Inferior parietal cortex (tissue), 1 donor: ENCODE data around the gene KCNIP2.

Experiments used
- DNase-seq: peaks from one replicate; pipeline ENCODE4 v3.0.0-alpha.2; 2016; ENCODE audit errors: extremely low spot score

The KCNIP2 gene

DNA sequence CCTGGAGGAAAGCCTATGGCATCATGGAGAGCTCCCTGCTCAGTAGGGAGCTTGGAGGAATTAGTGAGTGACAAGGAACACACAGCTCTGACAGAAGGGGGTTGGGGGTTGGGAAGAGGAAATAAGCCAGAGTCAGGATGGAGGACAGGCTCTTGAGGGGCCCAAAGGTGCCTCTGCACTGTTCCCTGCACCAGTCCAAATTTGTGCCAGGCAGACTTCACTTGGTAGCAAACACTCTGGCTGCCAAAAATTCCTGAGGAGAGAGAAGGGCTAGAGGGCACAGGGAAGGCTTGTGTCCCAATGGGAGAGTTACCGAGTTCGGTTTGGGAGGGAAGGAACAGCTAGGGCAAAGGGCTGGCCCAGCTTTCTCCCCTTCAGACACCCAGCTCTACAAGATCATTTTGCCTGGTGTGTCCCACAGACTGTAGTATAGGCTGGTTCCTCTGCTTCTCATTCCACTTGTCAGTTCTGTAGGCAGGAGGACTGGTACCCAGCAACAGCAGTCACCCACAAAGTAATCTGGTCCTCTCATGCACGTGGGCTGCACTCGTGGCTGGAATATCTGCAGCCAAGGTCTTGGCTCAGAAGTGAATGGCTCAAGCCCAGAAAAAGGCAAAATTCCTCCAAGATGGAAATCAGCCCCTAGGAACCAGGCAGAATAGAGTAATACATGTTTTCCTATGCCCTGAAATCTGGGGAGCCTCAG lies 8.0 kb upstream of the KCNIP2 start:
- DNase-seq = no peak

DNA sequence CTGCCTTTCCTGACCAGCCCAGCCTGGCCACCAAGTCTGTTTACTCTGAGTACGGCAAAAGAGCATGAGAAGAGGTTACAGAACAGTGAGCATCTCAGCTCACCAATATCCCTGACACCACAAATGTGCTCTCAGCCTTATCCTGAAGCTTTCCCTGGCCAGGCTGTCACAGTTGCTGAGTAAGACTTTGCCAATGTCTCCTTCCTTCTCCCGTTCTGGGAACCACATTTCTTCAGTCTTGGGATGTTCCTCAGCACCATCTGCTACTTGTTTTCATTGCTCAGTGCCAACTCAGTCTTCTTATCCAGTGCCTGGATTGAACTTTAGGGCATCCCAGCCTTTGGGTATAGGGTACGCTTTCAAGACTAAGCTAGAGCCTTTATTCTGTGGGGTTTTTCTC lies 7.1 kb upstream of the KCNIP2 start:
- no peak for DNase-seq

DNA sequence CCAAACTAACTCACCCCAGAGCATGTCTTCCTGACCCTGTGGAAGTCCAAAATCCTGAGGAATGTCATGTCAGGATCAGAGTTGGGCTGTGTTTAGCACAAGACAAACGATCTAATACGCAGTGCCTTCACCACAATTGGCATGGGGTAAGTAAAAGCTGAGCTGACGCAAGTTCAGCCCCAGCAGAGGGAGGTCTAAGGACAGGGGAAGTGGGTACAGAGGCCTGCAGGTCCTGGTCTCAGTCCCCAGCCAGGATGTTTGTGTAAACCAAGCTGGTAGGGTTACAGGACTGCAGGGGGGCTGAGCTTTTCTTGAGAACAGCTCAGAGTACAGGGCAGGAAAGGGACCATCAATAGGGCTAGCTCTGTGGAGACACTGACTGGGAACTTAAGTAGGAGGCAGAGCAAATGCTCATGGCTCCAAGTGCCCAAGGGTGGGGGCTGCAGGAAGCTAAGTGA lies 5.3 kb upstream of the KCNIP2 start:
- no peak for DNase-seq

DNA sequence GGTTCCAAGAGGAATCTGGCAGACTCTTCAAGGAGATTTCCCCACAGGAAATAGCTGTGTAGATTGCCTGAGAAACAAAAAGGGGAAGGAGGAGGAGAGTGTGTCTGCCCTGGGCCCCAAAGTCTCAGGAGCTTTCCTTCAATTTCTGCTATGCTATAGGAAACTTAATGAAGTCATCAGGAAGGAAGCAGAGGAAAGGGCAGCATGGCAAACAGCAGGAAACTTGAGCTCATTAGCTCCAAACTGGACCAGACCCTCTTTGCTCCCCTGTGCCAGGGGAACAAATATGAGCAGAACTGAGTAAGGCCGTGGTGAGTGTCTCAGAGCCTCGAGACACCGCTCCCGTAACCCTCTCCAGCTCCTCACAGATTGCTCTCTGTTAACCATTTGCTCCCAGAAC lies 4.8 kb upstream of the KCNIP2 start:
- DNase-seq = no peak

DNA sequence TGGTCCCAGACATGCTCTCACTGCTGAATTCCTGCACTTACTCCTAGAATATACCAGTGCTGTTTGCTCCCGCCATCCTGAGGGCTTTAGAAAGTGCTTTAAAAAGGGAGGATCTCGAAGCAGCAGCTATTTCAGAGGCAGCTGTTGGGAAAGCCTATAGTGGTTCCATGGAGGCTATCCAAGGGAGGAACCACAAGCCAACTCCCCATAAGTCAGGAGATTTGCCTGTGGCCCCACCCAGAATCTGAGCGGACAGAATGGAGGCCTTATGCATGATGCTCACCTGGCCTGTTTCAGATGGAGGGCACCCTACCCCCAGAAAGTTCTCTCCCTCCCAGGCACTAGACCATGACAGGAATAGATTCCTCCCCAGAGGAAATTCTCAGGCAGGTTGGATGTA lies 2.3 kb upstream of the KCNIP2 start:
- DNase-seq = no peak

DNA sequence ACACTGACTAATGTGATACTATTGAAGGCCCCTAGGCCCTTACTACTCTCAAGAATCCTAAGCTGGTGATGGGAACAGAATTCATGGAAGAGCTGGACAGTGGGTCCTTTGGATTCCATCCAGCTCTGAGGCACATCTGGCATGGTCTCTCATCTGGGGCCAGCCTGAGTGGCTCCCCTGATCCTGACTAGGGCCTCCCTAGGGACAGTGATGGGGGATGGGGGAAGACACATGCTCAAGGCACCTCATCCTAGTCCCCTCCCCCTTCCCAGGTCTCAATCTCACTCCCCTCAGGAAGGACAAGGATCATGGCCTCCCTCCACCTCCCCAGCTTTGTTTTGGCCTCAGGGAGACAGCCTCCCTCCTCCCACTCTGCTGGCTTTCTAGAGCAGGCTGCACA lies 1.8 kb downstream of the KCNIP2 start:
- DNase-seq = no peak

DNA sequence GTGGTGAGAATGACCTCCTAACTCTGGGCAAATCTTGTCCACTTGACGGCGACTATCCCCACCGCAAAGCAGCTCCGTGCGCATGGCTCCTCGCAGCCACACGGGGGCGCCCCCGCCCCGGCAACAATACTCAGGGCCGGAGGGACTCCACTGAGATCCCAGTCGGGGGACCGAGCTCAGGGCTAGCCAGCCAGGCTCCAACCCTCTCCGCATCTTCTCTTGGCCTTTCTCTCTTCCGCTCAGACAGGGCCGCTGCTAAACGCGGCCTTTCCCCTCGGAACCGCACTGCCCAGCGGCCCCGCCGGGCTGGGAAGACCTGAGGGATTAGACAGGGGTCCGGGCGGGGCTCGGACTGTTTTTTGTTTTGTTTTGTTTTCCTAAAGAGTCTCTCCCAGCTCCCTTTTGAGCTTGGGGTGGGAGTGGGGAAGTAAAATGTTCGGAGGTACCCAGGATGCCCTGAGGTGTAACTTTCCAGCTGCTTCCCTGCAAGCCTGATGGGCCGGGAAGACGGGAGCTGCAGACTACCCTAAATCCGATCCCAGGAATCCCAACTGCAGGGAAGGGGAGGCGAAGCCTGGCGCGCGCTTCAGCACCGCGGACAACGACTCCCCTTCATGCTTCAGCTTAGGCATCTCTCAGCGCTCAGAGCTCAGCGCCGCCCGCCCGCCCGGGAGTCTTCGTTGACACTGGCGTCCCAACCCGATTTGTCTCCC lies 2.7 kb downstream of the KCNIP2 start:
- DNase-seq = peak; percentile 85

DNA sequence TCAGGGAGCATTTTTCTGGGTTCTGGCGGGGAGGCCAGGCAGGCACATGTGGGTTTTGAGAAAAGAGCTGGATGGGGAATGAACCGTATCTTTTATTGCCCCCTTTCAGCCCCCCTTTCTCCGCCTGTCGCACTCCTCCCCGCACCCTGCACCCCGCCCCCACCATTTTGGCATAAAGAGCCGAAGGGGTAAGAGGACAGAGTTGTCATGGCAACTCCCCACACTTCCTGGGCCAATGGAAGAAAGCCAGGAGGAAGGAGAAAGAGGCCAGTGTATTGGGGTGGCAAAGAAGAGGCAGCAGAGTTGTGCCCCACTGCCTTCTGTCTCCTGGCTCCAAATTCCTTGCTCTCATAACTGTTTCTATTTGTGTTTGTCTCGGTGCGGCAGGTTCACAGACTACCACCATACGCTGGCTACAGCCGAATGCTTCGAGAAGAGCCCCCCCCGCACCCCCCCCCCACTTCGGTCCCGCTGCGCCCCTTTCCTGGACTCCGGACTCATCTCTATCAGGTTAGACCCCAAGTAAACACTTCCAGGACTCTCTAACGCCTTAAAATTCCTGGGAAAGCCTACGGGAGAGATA lies 3.4 kb downstream of the KCNIP2 start:
- no peak for DNase-seq

DNA sequence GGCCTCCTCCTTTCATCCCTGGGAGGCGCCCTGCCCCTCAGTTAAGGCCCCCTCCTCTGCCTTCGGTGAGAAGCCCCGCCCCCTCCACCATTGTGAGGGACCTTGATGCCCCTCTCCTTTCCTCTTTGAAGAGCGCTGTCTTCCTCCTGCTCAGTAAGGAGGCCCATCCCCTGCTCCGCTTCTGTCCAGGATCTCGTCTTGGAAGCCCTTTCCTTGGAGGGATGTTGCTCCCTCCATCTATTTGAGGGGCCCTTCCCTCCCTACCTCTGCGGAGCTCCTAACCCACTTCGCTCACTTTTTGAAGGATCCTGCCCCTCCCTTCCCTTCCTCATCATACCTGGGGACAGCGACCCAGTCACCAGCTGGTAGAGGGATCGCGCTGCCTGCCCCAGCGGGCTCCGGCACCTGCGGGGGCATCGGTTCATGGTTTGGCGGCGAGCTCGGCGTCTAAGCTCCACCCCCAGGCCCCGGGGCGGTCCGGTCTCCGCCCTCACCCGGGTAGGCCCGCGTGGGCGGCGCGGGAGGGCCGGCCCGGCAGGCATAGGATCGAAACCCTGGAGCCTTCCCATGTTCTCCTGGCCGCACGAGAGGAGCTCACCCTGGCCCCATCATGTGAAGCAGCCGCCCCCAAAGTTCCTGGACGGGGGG lies 4.1 kb downstream of the KCNIP2 start:
- DNase-seq = no peak

DNA sequence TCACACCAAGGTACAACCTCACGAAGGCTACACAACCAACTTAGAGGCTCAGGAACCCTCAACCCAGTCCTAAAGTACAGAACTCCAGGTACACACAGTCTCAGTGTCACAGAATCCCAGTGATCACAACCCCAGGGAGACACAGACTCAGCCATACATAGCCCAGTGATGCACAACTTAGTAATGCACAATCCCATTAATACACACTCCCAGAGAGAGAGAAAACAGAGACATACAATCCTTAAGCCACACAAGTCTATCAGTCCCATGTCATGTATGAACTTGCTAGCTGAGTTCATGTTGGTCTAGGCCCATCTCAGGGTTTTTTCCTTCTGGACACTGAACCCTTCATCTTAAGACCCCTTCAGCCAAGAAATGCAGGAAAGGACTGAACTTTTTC lies 4.6 kb downstream of the KCNIP2 start:
- no peak for DNase-seq

DNA sequence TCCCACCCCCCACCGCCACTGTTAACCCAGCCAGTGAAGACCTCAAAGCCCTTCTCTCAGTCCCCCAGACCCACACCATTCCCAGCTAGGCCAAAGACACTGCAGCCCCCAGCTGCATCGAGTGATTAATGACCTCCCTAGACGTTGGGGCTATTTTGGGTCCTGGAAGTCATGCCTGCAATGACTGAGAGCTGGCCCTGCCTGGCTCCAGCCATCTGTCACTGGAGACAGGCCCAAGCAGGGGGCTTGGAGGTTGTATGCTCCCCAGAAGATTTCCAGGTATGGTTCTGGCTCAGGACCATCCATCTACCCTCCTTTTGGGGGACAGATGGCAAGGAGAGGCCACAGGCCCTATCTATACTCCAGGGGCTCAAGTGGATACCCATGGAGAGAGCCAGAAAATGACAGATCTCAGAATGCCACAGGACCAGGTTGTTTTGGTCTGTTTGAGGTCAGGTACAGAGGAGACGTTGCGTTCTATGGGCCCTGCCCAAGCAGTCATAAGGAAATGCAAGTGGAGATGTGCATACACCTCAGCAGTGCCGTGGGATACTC lies 5.1 kb downstream of the KCNIP2 start:
- no peak for DNase-seq

DNA sequence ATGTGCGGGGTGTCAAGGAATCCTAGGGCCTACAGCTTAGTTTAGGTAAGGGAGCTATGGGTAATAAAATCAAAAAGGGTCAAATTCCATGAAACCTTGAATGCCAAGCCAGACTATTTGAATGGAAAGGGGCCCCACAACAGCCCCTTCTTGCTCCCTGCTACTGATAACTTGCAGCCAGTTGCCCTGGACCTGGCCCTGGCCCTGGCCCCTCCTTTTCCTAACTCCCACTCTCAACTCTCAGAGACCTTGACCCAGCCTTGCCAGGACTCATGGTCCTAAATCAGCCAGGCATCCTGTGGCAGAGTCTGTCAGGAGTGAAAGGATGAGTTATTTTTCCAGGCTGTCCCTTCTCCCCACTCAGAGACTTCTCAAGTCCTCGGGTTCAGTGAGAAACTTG lies 5.9 kb downstream of the KCNIP2 start:
- DNase-seq = no peak

DNA sequence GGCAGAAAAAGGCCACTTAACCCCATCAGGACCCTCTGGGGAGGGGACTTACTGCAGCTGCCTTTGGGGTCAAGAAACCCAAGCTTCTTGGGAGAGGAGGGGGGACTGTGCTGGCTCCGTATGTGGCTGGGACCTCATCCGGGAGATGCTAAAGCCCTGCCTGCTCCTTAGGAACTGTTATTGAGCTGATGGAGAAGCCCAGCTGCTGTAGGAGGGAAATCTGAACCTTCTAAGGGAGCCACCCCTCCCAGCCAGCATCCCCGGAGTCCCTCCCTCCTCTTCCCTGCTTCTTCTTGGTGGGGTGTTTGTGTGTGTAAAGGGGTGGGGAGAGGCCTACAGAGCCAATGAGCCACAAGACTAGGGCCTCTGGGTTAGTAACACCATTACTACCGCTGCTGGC lies 8.2 kb downstream of the KCNIP2 start:
- no peak for DNase-seq

DNA sequence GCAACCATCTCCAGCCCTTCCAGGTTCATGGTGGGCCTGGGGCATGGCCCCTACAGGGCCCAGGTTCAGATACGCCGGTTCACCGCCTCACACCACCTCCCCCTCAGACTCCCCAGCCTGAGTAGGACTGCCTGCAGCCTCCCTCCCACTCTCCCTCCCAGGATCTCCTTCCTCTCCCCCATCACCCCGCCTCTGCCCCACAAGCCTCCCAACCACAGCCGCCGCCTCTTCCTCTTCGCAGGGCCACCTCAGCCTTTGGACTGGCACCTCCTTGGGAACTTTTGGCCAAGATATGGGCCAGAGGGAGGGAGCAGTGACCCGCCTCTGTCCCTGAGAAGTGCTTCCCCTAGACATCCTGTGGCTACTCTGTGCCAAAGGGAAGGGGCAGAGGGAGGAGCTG lies 9.3 kb downstream of the KCNIP2 start:
- no peak for DNase-seq

DNA sequence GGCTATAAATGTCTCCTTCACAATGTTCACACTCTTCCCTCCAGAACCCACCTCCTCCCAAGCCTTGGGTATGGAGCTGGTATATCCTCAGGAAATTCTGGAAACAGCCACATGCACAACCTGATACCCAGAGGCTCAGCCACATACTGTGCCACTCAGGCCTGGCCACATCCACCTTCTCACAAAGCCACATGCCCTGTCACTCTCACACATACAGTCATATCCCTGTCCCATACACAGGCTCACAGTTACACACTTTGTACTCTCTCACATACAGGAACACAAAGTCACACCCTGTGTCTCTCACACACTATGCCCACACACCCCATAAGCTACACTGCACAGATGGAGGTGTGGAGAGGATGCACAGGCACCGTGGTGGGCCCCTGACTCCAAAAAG lies 10.1 kb downstream of the KCNIP2 start:
- no peak for DNase-seq

DNA sequence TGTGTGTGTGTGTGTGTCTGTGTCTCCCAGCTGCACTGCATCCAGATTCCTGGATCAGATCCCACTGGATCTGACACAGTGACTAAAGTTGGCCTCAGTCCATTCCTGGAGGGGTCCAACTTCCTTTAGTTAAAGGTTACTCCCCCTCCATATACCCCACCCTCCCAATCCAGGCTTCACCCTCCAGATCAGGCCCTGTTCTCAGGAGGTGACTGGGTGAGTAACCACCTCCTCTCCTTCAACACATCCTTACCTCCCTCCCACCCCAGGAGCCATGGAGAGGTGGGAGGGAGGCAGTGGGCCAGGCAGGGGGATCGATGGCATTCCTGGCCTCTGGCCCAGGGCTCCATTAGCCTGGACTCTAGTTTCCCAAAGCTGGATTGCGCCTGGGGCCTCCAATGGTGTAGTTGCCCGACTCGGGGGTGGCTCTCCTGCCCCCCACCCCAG lies 11.3 kb downstream of the KCNIP2 start:
- no peak for DNase-seq

DNA sequence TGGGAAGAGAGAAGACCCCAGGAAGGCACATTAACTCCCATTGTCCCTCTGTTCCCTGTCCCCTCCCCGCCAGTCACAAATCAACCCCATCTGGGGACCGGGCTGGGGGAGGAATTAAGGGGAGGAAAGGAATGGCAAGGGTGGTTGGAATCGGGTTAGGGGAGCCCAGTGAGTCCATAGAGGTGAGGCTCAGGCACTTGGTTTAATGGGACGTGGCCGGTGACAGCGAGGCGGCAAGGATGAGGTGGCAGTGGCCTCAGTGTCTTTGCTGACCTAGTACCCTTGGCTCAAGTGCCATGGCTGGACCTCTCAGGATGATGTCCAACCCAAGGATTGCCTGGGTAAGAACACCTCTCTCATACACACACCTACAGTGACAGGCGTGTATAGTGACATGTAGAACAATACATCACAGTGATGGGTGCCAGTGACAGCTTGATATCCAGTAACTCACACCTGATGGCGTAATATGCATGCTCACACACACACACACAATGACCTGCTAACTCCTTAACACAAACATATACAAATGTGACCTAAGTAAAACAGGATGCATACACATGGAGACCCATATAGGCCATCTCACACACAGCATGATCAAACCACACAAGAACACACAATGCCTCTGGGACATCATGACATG lies 12.3 kb downstream of the KCNIP2 start:
- no peak for DNase-seq

DNA sequence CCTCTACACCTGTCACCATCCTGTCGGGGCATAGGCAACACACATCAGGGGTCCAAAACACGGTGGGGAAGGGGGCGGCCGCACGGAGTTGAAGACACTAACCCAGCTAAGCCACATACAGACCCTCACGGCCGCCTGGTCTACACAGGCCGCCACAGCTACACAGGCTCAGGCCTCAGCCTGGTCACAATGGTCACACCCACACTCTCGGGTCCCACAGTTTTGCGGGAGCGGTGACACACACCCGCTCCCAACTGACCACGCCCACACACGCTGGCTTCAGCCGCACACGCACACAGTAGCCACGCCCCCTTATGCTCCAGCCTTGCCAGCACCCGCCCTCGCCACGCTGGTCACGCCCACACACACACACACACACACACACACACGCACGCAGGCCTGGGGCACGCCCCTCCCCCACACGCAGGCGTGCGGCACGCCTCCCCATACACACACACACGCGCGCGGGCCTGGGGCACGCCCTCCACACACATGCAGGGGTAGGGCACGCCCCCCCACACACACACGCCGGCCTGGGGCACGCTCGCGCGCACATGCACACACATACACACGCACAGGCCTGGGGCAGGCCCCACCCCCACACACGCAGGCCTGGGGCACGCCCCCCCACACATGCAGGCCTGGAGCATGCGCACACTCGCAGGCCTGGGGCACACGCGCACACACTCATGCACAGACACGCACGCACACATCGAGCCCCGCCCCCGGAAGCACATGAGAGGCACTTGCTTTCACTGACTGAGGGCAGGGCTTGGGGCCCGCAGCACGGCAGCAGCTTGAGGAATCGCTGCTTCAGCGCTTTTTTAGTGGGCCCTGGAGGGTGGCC lies 13.1 kb downstream of the KCNIP2 start:
- no peak for DNase-seq

DNA sequence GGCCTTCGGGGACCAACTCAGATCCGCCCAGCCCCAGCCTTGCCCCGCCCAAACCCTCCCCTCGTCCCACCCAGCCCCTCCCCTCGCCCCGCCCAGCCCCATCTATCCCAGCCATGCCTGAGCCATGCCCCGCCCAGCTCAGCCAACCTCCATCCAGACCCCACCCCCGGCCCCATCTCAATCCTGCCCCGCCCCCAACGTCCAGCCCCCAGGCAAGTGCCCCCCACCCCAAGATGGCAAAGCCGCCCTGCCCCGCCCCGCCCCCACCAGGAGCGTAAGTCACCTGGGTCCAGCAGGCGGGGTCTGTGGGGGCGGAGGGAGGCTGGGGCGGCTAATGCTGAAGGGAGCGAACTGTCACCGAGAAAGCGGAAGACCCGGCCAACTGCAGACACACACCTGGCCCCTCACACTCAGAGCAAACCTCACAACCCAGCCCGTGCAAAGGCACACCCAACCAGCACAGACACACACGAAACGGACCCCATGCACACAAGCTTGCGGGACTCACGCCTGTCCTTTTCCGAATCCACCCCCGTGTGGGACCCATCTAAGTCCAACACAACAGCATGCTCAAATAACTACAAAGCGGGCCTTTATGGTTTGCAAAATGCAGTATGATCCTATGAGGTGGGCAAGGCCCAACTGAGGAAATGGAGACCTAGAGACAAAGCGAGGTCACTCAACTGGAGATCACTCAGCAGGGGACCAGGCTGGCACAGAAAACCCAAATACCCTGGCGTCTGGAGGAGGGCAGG lies 13.9 kb downstream of the KCNIP2 start:
- no peak for DNase-seq
